ENCODE results near the gene GCNA. TPM values are rescaled to one million over a fixed set of nuclear protein-coding genes. Genes with fewer than 3 reads are reported as not detected.

GCNA gene
- polyA plus RNA-seq, 1 experiment, result 1.2 TPM

GRCh38 chrX:71612256-71612655, 34.0 kb downstream of the GCNA start:
- H3K27ac ChIP-seq (ENCODE audit: low read depth, low read length), result no peak overlapping the region
- no peaks in the 10 kb centered on the region; the same call in 1 of the 2 replicates for H3K9me3 ChIP-seq (ENCODE audit: control insufficient read depth, insufficient read depth, low read length)
- ChIA-PET POLR2A (no interaction called here), CTCF (no interaction called here)
- no peak for DNase-seq (ENCODE audit: low read depth, low spot score)
- H3K27me3 ChIP-seq (ENCODE audit: control insufficient read depth, insufficient read depth, low read length), result no peaks in the 10 kb centered on the region
- TF ChIP-seq, protein P1, sequence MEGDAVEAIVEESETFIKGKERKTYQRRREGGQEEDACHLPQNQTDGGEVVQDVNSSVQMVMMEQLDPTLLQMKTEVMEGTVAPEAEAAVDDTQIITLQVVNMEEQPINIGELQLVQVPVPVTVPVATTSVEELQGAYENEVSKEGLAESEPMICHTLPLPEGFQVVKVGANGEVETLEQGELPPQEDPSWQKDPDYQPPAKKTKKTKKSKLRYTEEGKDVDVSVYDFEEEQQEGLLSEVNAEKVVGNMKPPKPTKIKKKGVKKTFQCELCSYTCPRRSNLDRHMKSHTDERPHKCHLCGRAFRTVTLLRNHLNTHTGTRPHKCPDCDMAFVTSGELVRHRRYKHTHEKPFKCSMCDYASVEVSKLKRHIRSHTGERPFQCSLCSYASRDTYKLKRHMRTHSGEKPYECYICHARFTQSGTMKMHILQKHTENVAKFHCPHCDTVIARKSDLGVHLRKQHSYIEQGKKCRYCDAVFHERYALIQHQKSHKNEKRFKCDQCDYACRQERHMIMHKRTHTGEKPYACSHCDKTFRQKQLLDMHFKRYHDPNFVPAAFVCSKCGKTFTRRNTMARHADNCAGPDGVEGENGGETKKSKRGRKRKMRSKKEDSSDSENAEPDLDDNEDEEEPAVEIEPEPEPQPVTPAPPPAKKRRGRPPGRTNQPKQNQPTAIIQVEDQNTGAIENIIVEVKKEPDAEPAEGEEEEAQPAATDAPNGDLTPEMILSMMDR (IDR thresholded peaks at IDR 0.05; ENCODE audit: low read depth, low read length), result no peak
- H3K4me3 ChIP-seq (ENCODE audit: low read depth, low read length), result no peak overlapping the region

DNA sequence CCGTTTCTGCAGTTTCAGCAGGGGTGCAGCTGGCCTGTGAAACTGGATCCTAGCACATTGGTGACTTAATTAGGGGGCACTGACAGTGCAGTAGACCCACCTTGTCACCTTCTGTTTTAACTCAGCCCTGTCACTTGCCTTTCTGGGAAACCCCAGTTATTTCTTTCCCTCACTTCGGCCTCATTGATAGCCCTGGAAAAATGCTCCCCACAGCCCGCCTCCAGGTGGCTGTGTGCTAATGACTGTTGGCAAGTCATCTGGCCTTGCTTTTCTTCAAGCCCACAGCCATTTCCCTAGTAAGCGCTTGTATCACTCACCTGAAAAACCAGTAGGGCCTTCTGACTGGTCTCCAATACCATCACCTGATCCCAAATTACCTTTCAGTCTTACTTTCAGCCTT, 36.8 kb downstream of the GCNA start:
- H3K9me3 ChIP-seq (ENCODE audit: control insufficient read depth, insufficient read depth, low read length), result no peaks in the 10 kb centered on the region; the same call in 1 of the 2 replicates
- CTCF ChIA-PET, result no interaction called here
- no peaks in the 10 kb centered on the region for H3K27me3 ChIP-seq (ENCODE audit: control insufficient read depth, insufficient read depth, low read length)
- TF ChIP-seq, protein P1 (IDR thresholded peaks at IDR 0.05; ENCODE audit: low read depth, low read length), result no peak
- no peak overlapping the region for H3K27ac ChIP-seq (ENCODE audit: low read depth, low read length)
- DNase-seq (ENCODE audit: low read depth, low spot score), result no peak
- POLR2A ChIA-PET, result no interaction called here
- H3K4me3 ChIP-seq (ENCODE audit: low read depth, low read length), result no peak overlapping the region

GRCh38 chrX:71615954-71616353, 37.7 kb downstream of the GCNA start:
- H3K4me3 ChIP-seq (ENCODE audit: low read depth, low read length), result no peak overlapping the region
- H3K9me3 ChIP-seq (ENCODE audit: control insufficient read depth, insufficient read depth, low read length), result no peaks in the 10 kb centered on the region; the same call in 1 of the 2 replicates
- H3K27me3 ChIP-seq (ENCODE audit: control insufficient read depth, insufficient read depth, low read length), result no peaks in the 10 kb centered on the region
- POLR2A ChIA-PET, result no interaction called here
- CTCF ChIA-PET, result no interaction called here
- no peak overlapping the region for H3K27ac ChIP-seq (ENCODE audit: low read depth, low read length)
- TF ChIP-seq, protein P1 (IDR thresholded peaks at IDR 0.05; ENCODE audit: low read depth, low read length), result no peak
- DNase-seq (ENCODE audit: low read depth, low spot score), result no peak

- no peaks in the 10 kb centered on the region; the same call in 1 of the 2 replicates for H3K9me3 ChIP-seq (ENCODE audit: control insufficient read depth, insufficient read depth, low read length)
- no peak for DNase-seq (ENCODE audit: low read depth, low spot score)
- H3K27me3 ChIP-seq (ENCODE audit: control insufficient read depth, insufficient read depth, low read length), result no peaks in the 10 kb centered on the region
- POLR2A ChIA-PET, result no interaction called here
- TF ChIP-seq, protein P1 (IDR thresholded peaks at IDR 0.05; ENCODE audit: low read depth, low read length), result no peak
- CTCF ChIA-PET, result no interaction called here
- H3K27ac ChIP-seq (ENCODE audit: low read depth, low read length), result no peak overlapping the region
- no peak overlapping the region for H3K4me3 ChIP-seq (ENCODE audit: low read depth, low read length)
Measured at GRCh38 chrX:71616672-71617529, 38.7 kb downstream of the GCNA start.

- H3K9me3 ChIP-seq (ENCODE audit: control insufficient read depth, insufficient read depth, low read length), result no peaks in the 10 kb centered on the region; the same call in 1 of the 2 replicates
- DNase-seq (ENCODE audit: low read depth, low spot score), result no peak
- no peaks in the 10 kb centered on the region for H3K27me3 ChIP-seq (ENCODE audit: control insufficient read depth, insufficient read depth, low read length)
- H3K27ac ChIP-seq (ENCODE audit: low read depth, low read length), result no peak overlapping the region
- ChIA-PET CTCF (no interaction called here), POLR2A (no interaction called here)
- no peak overlapping the region for H3K4me3 ChIP-seq (ENCODE audit: low read depth, low read length)
- TF ChIP-seq, protein P1 (IDR thresholded peaks at IDR 0.05; ENCODE audit: low read depth, low read length), result no peak
Measured at GRCh38 chrX:71617742-71618141, 39.5 kb downstream of the GCNA start.
